Activated B cell treated with CpG ODN at 0.5 μM for 24 hours (primary cell): ENCODE measurements around the gene HSH2D. TPM values are rescaled to one million over a fixed set of nuclear protein-coding genes. Genes with fewer than 3 reads are reported as not detected.

Experiments
- ATAC-seq: fragments of 200-7000 bp; cut with Tn5 transposase; one replicate; pipeline ENCODE4 v1.10.0; 2021; ENCODE audit warnings: low read depth, mild to moderate bottlenecking, moderate library complexity
- CTCF ChIA-PET: fragments of 350-600 bp; sonication (Branson Sonifier 250); formaldehyde crosslinking; loops from one replicate; lab custom pipeline; 2021; ENCODE audit warnings: antibody characterized with exemption; lab: Charles Lee
- POLR2A ChIA-PET: fragments of 350-600 bp; sonication (Branson Sonifier 250); formaldehyde crosslinking; loops from one replicate; lab custom pipeline; 2021; ENCODE audit warnings: antibody characterized with exemption; lab: Charles Lee
- DNase-seq: peaks from one replicate; pipeline ENCODE4 v3.0.0; 2022
- H3K27ac Mint-ChIP-seq: one replicate; pipeline ENCODE4 v1.8.0; 2020; ENCODE audit warnings: mixed read lengths
- H3K27me3 Mint-ChIP-seq: one replicate; pipeline ENCODE4 v1.8.0; 2021; ENCODE audit warnings: mixed read lengths
- H3K36me3 Mint-ChIP-seq: one replicate; pipeline ENCODE4 v1.8.0; 2021; ENCODE audit warnings: low read depth, mixed read lengths
- H3K4me1 Mint-ChIP-seq: one replicate; pipeline ENCODE4 v1.8.0; 2021; ENCODE audit warnings: mixed read lengths
- H3K4me3 Mint-ChIP-seq: one replicate; pipeline ENCODE4 v1.8.0; 2020; ENCODE audit warnings: mild to moderate bottlenecking, mixed read lengths
- H3K9me3 Mint-ChIP-seq: one replicate; pipeline ENCODE4 v1.8.0; 2020; ENCODE audit warnings: mixed read lengths
- intact Hi-C: fragments of 100-400 bp; cut with micrococcal nuclease; formaldehyde crosslinking; loops from one replicate; pipeline ENCODE4 v1.15.1; 2024
- total RNA-seq: library from RNA; stranded (reverse); gene quantifications from 2 replicates; pipeline ENCODE4 v1.2.3, GENCODE V29; 2022
- TF ChIP-seq, protein P1 (sequence below): fragments of 200-600 bp; IDR thresholded peaks from one replicate; pipeline ENCODE4 v1.8.0; 2022; ENCODE audit warnings: antibody characterized with exemption, mild to moderate bottlenecking

Gene HSH2D
- total RNA-seq, 1 donor from 2014 or later: 191 TPM

DNA sequence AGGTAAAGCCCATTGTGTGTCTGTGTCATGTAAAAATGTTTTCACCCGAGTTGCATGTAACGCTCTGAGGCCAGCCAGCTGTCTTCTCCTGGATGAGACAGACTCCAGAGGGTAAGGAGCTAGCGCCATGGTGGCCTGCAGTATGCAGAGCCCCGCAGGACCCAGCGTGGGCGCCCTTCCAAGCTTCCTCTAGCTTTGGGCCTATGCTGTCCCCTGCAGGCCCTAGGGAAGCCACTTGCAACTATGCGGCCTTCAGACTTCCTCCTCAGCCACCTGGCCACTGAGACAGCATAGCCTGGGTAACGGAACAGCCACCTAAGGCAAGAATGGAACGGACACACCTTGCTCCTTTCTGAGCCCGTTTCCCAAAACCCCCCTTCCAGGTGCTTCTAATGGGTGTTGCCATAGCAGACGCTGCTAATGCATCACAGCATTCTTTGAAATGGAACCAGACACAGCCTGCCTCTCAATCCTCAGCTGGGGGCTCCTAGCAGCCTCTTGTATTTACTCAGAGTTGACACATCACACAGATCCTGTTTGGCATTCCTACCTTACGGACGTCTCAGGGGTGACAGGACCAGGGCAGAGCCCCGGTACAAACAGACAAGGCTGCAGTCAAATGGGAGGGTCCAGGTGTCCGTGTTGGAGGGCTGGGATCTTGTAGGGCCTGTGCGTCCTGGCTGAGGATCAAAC is 47.9 kb downstream of the HSH2D start:
- no peaks in the 10 kb centered on the region for H3K9me3 Mint-ChIP-seq
- no peaks in the 10 kb centered on the region for H3K27me3 Mint-ChIP-seq
- H3K27ac Mint-ChIP-seq: no peak overlapping the region
- TF ChIP-seq, protein P1, sequence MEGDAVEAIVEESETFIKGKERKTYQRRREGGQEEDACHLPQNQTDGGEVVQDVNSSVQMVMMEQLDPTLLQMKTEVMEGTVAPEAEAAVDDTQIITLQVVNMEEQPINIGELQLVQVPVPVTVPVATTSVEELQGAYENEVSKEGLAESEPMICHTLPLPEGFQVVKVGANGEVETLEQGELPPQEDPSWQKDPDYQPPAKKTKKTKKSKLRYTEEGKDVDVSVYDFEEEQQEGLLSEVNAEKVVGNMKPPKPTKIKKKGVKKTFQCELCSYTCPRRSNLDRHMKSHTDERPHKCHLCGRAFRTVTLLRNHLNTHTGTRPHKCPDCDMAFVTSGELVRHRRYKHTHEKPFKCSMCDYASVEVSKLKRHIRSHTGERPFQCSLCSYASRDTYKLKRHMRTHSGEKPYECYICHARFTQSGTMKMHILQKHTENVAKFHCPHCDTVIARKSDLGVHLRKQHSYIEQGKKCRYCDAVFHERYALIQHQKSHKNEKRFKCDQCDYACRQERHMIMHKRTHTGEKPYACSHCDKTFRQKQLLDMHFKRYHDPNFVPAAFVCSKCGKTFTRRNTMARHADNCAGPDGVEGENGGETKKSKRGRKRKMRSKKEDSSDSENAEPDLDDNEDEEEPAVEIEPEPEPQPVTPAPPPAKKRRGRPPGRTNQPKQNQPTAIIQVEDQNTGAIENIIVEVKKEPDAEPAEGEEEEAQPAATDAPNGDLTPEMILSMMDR: no peak
- no peak for ATAC-seq
- H3K4me1 Mint-ChIP-seq: peaks cover 13% of the 10 kb centered on the region
- peaks cover 58% of the 10 kb centered on the region for H3K36me3 Mint-ChIP-seq
- no peak for DNase-seq
- CTCF ChIA-PET: no interaction called here
- POLR2A ChIA-PET: no interaction called here
- H3K4me3 Mint-ChIP-seq: no peak overlapping the region
- intact Hi-C loops: no loop called here

DNA sequence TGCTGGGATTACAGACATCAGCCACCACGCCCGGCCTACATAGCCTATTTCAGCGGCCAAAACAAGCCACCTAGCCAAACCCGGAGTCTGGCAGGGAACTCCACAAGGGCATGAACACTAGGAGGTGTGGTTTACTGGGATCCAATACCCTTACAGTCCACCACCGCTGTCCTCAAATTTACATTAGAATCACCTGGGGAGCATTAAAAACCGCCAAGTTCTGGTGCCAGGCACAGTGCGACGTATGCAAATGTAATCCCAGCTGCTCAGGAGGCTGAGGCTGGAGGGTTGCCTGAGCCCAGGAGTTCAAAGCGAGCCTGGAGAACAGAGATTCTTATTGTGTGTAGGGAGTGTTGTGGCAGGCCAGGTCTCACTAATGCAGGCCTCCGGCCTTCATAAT is 50.0 kb downstream of the HSH2D start:
- no peaks in the 10 kb centered on the region for H3K27me3 Mint-ChIP-seq
- peaks cover 13% of the 10 kb centered on the region for H3K4me1 Mint-ChIP-seq
- H3K9me3 Mint-ChIP-seq: no peaks in the 10 kb centered on the region
- no peak for ATAC-seq
- H3K4me3 Mint-ChIP-seq: no peak overlapping the region
- POLR2A ChIA-PET: interaction anchor here (0.7 kb wide), 2 partner anchors 64 to 281 kb away, joined by 3 to 5 read pairs; no protein-coding TSS in a partner anchor
- CTCF ChIA-PET: no interaction called here
- peaks cover 48% of the 10 kb centered on the region for H3K36me3 Mint-ChIP-seq
- no peak overlapping the region for H3K27ac Mint-ChIP-seq
- DNase-seq: no peak
- TF ChIP-seq, protein P1: no peak
- intact Hi-C loops: no loop called here

DNA sequence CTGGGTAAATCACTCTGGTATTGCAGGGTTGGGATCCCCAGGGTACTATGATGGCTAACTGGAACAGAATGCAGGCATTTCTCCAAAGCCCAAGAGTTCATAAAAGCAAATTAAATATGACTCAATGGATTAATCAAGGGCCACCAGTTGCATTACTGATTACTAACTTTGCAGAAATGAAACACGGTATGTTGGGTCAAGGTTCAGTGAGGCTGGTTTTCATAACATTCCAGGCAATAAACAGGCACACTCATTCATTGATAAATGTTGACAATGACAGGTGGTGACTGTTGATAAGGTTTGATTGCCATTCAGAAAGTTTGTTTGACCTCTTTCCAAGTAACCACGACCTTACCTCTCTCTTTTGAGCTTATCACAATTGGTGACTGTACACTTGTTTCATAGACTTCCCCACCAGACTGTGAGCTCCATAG is 53.7 kb downstream of the HSH2D start:
- DNase-seq (no peak), ATAC-seq (peak; percentile 12)
- intact Hi-C loops: loop anchor here (1.0 to 5.0 kb wide), 4 partner anchors 12 to 431 kb away; partner anchors contain the start of genes CHERP, FAM32A, KLF2 and MED26
- Mint-ChIP-seq H3K4me3 (peak overlapping the region; percentile 83), H3K36me3 (peaks cover 35% of the 10 kb centered on the region), H3K9me3 (no peaks in the 10 kb centered on the region), H3K27me3 (no peaks in the 10 kb centered on the region), H3K4me1 (peaks cover 33% of the 10 kb centered on the region), H3K27ac (peak overlapping the region; percentile 97)
- TF ChIP-seq, protein P1: no peak
- ChIA-PET CTCF (interaction anchor here (1.4 to 1.9 kb wide), 3 partner anchors 11 to 155 kb away, joined by 3 to 5 read pairs (median 4); no protein-coding TSS in a partner anchor), POLR2A (interaction anchor here (0.6 to 1.5 kb wide), 13 partner anchors 9 to 202 kb away, joined by 3 to 25 read pairs (median 3); partner anchors contain the start of genes FAM32A, HSH2D, KLF2 and RAB8A)

DNA sequence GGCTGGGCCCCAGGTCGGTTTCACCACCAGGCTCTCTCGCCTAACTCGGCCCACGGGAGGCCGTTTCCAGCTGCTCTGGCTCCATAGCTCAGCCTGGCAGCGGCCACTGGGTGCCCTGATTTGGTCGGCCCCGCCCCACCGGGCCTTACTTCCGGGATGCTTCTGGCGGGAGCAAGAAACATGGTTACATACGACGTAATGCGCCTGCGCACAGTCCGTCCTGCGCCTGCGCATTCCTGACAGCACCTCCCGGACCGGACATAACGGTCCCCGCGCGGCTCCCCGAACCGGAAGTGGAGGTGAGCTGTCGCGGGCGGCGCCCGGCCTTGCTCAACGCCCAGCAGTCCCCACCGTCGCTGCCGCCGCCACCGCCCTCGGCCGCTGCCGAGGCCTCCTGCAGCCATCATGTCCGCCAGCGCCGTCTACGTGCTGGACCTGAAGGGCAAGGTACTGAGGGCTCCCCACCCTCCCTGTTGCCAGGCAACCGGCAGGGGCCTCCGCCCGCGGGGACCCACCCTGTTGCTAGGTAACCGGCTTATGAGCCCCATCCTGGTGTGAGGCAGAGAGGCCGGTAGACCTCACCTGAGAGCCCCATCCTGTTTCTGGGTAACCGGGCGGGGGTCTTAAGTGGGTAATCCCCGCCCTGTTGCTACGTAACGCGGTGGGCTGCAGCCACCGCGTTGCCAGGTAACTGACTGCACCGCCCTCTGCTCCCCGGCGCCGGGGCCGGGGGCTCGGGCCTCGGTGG is 54.3 kb downstream of the HSH2D start, which contains the start of gene AP1M1:
TSS of gene AP1M1 (plus strand) at position 290 of the 748 bp plus-strand sequence. CDS start at position 406, 116 bp downstream.
- Mint-ChIP-seq H3K36me3 (peaks cover 37% of the 10 kb centered on the region), H3K27ac (peak within 1 kb of the TSS; percentile 97), H3K9me3 (no peaks in the 10 kb centered on the region), H3K4me3 (peak within 1 kb of the TSS; percentile 83), H3K27me3 (no peaks in the 10 kb centered on the region), H3K4me1 (peaks cover 39% of the 10 kb centered on the region)
- ChIA-PET CTCF (interaction anchor here (1.4 to 1.9 kb wide), 3 partner anchors 12 to 156 kb away, joined by 3 to 5 read pairs (median 4); no protein-coding TSS in a partner anchor), POLR2A (interaction anchor here (0.6 to 1.5 kb wide), 16 partner anchors 9 to 1569 kb away, joined by 3 to 25 read pairs (median 4); partner anchors contain the start of genes FAM32A, HSH2D, KLF2 and RAB8A)
- TF ChIP-seq, protein P1: no peak
- DNase-seq: peak; percentile 99
- peak; percentile 88 for ATAC-seq
- intact Hi-C loops: loop anchor here (1.0 to 5.0 kb wide), 4 partner anchors 12 to 431 kb away; partner anchors contain the start of genes CHERP, FAM32A, KLF2 and MED26
